ENCODE data around the gene DLG2. TPM values are rescaled to one million over a fixed set of nuclear protein-coding genes. Genes with fewer than 3 reads are reported as not detected.

DLG2 gene
- total and polyA plus RNA-seq, 2 of the 4 experiments (the other 2 are of a cell fraction) = 0.31 to 0.36 TPM

- ATAC-seq (ENCODE audit: low read depth) (no peak), DNase-seq (no peak)
- H2AK9ac ChIP-seq (replicated peaks; ENCODE audit: low read depth, low read length, poor library complexity) = no peak overlapping the region
- no peak overlapping the region for H2BK20ac ChIP-seq (ENCODE audit: low read depth, low read length)
- 83% methylated on average over 1 of the region's 3 CpGs; no CpG with 5 or more reads in 1 of the 2 experiments for WGBS, 2 experiments (ENCODE audit: extremely low coverage in 2 of 2, insufficient read length in 1 of 2)
- ChIA-PET POLR2A (ENCODE audit: unreplicated experiment) (no interaction called here), CTCF (interaction anchor here (1.6 kb wide), 1 partner anchor 10 kb away, joined by 4 read pairs; no protein-coding TSS in a partner anchor)
- no peaks in the 10 kb centered on the region for H3K79me1 ChIP-seq (ENCODE audit: low read depth in 1 of 2, low read length in 2 of 2)
- H2BK5ac ChIP-seq (ENCODE audit: low read depth, low read length, poor library complexity, severe bottlenecking) = no peak overlapping the region
- no peak overlapping the region for H2BK15ac ChIP-seq (ENCODE audit: low read depth, low read length)
- H2AK5ac ChIP-seq (ENCODE audit: low read depth, low read length) = no peak overlapping the region
- H3K9me3 ChIP-seq (ENCODE audit: control insufficient read depth, insufficient read depth, low read length) = no peaks in the 10 kb centered on the region
- H3K4me2 ChIP-seq (ENCODE audit: low read depth, low read length) = no peak overlapping the region
- no peak overlapping the region for H3K14ac ChIP-seq (replicated peaks; ENCODE audit: low read depth, low read length)
- no peaks in the 10 kb centered on the region for H3K36me3 ChIP-seq (ENCODE audit: control insufficient read depth, insufficient read depth, low read length)
- H3K23ac ChIP-seq (ENCODE audit: low read depth, low read length) = no peak overlapping the region
- intact Hi-C loops (cut with micrococcal nuclease) = no loop called here
- H4K8ac ChIP-seq (ENCODE audit: low read depth in 2 of 2, low read length in 2 of 2) = no peak overlapping the region
- H3K4me1 ChIP-seq (ENCODE audit: control insufficient read depth, insufficient read depth, low read length) = no peaks in the 10 kb centered on the region
- in situ Hi-C loops (cut with MboI; ENCODE audit: low sequenced_read_pairs) = no loop called here
- H3K4me3 ChIP-seq (ENCODE audit: insufficient read depth, low read depth, low read length) = no peak overlapping the region
- no peaks in the 10 kb centered on the region for H3K9me1 ChIP-seq (ENCODE audit: insufficient read depth, low read length)
- dilution Hi-C loops (cut with HindIII; ENCODE audit: low sequenced_read_pairs, unreplicated experiment) = no loop called here
- H2BK120ac ChIP-seq (ENCODE audit: low read depth, low read length) = no peak overlapping the region
- H3K56ac ChIP-seq (ENCODE audit: extremely low read depth, insufficient read depth, low read length) = no peak overlapping the region
- no peak overlapping the region for H3K4ac ChIP-seq (ENCODE audit: low read depth, low read length)
- H3K9ac ChIP-seq (ENCODE audit: low read depth, low read length) = no peak overlapping the region
- no peak overlapping the region for H2AFZ ChIP-seq (replicated peaks; ENCODE audit: low read length, poor library complexity)
- peak; percentile 66 for TF ChIP-seq CEBPB (IDR thresholded peaks at IDR 0.05; ENCODE audit: low read depth, low read length)
- no peak for TF ChIP-seq CHD1 (IDR thresholded peaks at IDR 0.05; ENCODE audit: low read depth, low read length)
- no peak overlapping the region for H3K27ac ChIP-seq (ENCODE audit: insufficient read depth, low read length)
- no peak overlapping the region for H4K5ac ChIP-seq (ENCODE audit: low read depth, low read length)
- H4K20me1 ChIP-seq (ENCODE audit: insufficient read depth, low read length) = no peaks in the 10 kb centered on the region
- H4K91ac ChIP-seq (ENCODE audit: insufficient read depth, low read depth, low read length) = no peak overlapping the region
- BruUV-seq (replicated peaks) = no TSS peak
- H3K18ac ChIP-seq (ENCODE audit: low read depth, low read length) = no peak overlapping the region
- H3K27me3 ChIP-seq (ENCODE audit: control insufficient read depth, insufficient read depth, low read length) = no peaks in the 10 kb centered on the region
Observed at GRCh38 chr11:84889556-84889955, 737.6 kb downstream of the DLG2 start.

Measured in IMR-90 (cell line).